ENCODE data around the gene PRKCZ.
A peak's percentile ranks its signal among the peaks of the same experiment; 100 is the strongest.

The PRKCZ gene

DNA sequence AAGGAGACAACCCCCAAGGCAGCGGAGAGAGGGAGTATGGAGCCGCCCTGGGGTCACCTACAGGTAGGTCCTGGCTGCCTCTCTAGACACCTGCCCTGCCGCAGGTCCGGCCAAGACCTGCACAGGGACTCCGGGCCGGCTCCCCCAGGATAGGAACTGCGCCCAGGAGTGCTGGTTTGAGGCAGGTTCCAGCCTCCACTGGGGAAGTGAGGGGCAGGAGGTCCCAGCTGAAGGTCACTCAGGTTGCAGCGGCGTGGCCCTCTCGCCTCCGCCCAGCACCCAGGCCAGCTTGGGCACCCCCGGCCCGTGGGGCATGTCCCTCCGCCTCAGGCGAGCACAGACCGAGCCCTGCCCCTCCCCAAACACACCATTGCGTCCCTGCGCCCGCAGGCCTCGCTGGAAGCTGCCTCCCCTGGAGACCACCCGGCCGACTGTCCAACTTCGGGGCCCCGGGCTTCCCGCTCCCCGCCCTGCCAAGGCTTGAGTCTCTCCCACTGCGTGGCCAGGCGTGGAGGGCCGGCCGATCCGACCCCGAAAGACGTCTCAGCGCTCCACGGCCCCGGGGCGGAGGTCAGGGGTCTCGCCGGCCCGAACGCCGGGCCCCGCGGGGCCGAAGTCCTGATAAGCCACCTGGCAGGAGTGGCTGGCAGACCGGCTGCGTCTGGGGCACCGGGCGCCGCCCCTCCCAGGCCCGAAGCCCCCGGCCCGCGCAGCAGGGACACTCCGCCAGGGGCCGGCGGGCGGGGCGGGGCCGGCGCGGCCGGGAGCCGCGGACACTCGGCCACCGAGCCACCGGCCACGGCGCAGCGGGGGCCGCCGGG, 176.5 kb downstream of the PRKCZ start:
- DNase-seq (ENCODE audit: low read depth in 2 of 3, low spot score in 2 of 3): no peak

DNA sequence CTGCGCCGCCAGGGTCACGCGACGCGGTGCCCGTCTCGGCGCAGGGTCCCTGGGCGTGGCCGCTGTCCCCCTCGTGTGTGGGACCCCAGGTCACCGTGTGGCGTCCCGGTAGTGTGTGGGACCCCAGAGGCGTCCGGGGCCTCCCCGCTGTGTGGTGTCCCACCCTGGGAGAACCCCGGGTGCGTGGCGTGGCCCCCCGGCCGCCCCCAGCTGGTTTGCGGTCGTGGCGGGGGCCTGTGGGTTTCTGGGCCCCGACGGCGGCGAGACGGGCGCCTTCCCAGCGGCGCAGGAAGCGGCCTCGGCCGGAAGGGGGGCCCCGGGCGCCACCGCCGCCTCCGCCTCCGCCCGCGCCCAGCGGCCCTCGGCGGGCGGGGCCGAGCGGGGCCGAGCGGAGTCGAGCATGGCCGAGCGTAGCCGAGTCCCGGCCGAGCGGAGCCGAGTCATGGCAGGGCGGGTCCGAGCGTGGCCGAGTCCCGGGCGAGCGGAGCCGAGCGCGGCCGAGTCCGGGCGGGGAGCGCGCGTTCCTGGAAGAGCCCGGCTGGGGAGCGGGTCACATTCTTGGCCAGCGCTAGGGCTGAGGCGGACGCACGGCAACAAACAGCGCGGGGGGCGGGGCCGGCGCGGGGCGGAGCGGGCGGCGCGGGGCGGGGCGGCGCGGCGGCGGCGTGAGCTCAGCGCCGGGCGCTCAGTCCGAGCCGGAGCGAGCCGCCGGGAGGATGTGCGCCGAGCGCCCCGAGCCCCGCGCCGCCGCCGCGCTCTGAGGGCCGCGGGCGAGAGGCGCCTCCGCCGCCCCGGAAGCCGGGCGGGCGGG, 177.3 kb downstream of the PRKCZ start:
- peak; percentile 91 to 96 (median 94) for DNase-seq (ENCODE audit: low read depth in 2 of 3, low spot score in 2 of 3)

DNA sequence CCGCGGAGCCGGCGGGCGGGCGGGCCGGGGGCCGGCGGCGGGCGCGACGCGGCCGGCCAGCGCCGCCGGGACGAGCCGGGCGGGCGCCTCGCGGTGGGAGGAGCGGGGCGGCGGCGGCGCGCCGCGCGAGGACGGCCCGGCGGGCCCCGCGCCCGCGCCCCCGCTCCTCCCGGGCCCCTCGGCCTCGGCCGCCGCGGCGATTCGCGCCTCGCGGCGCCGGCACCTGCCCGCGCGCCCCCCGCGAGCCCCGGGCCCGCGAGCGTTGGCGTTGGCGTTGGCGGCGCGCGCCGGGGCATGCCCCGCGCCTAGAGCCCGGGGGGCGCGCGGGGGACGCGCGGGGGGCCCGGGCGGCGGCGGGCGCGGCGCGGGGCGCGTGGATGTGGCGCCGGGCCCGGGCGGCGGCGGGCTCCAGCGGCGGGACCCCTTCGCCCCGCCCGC, 178.0 kb downstream of the PRKCZ start, which contains the start of gene SKI:
TSS of gene SKI (plus strand) at position 163 of the 438 bp plus-strand sequence. CDS start 448 bp downstream, outside the sequence.
- no peak for DNase-seq (ENCODE audit: low read depth in 2 of 3, low spot score in 2 of 3)

DNA sequence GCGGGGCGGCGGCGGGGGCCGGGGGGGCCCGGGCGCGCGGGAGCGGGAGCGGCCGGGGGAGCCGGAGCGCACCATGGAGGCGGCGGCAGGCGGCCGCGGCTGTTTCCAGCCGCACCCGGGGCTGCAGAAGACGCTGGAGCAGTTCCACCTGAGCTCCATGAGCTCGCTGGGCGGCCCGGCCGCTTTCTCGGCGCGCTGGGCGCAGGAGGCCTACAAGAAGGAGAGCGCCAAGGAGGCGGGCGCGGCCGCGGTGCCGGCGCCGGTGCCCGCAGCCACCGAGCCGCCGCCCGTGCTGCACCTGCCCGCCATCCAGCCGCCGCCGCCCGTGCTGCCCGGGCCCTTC, 178.5 kb downstream of the PRKCZ start:
- no peak for DNase-seq (ENCODE audit: low read depth in 2 of 3, low spot score in 2 of 3)

DNA sequence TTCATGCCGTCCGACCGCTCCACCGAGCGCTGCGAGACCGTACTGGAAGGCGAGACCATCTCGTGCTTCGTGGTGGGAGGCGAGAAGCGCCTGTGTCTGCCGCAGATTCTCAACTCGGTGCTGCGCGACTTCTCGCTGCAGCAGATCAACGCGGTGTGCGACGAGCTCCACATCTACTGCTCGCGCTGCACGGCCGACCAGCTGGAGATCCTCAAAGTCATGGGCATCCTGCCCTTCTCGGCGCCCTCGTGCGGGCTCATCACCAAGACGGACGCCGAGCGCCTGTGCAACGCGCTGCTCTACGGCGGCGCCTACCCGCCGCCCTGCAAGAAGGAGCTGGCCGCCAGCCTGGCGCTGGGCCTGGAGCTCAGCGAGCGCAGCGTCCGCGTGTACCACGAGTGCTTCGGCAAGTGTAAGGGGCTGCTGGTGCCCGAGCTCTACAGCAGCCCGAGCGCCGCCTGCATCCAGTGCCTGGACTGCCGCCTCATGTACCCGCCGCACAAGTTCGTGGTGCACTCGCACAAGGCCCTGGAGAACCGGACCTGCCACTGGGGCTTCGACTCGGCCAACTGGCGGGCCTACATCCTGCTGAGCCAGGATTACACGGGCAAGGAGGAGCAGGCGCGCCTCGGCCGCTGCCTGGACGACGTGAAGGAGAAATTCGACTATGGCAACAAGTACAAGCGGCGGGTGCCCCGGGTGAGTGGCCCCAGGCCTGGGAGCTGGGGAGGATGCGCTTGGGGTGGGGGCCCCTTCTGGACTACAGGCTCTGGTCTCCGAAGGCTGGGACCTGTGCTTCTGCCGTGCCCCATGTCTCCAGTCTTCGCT, 179.0 kb downstream of the PRKCZ start:
- DNase-seq (ENCODE audit: low read depth in 2 of 3, low spot score in 2 of 3): no peak

DNA sequence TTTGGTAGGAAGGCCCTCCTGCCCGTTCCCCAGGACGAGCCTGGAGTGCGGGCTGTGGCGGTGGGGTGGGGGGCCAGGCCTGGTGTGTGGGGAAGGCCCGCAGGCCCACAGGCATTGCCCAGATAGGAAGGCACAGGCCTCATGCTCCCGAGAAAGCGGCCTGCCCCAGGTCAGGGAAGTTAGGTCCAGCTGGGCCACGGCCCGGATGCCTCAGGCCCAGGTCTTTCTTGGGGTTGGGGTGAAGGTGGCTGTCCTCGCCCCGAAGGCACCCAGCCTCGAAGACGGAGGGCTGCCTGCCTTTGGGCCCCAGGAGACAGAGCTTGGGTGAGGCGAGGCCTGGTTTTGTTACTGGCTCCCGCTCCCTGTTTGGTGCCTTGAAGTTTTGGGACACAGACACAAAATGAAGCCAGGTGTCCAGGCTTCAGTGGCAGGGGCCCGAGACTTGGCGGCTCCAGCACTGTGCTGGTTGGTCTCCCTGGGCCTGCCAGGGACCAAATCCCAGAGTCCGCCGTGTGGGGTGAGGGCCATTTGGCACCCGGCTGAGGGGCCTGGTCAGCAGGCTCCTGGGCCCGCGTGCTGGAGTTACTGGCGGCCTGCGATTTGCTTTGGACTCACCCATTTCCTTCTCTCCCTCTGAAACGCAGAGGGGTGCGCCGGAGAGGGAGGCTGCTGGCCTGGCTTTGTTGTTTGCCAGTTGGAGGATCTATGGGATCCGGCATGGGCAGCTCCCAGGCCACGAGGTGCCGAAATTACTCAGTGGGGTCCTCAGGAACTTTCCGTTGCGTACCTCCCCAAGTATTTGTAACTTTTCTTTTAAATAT, 179.9 kb downstream of the PRKCZ start:
- no peak for DNase-seq (ENCODE audit: low read depth in 2 of 3, low spot score in 2 of 3)

DNA sequence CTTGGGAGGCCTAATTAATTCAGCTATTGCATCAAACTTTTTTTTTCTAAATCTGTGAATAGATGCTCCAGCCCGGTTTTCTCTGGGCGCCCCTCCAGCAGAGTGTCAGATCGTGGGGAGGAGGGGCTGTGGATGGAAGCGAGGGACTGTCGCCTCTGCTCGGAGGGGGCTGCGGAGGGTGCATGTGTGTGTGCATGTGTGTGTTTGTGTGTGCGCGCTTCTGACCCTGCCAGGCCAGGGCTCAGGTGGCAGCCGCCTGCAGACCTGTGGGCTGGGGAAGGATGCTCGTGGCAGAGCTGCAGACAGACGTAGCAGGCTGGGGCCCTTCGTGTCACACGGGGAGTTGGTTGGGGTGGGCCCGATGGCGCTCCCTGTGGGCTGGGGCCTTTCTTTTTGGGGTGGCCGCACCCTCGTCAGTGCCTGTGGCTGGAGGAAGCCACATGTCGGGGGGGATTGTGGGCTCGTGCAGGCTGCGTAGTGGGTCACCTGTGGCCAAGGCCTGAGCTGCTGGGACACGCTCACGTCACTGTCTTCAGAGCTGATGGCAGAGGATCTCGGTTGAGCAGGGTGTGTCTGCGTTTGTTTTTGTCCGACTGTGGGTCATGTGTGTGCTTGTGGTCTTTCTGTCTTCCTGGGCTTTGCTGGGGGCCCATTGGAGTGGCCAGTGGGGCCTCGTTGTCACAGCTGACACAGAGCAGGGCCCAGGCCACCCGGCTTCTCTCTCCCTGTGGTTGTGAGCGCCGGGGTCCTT, 180.7 kb downstream of the PRKCZ start:
- peak in 1 of 3 experiments; percentile 33 for DNase-seq (ENCODE audit: low read depth in 2 of 3, low spot score in 2 of 3)

DNA sequence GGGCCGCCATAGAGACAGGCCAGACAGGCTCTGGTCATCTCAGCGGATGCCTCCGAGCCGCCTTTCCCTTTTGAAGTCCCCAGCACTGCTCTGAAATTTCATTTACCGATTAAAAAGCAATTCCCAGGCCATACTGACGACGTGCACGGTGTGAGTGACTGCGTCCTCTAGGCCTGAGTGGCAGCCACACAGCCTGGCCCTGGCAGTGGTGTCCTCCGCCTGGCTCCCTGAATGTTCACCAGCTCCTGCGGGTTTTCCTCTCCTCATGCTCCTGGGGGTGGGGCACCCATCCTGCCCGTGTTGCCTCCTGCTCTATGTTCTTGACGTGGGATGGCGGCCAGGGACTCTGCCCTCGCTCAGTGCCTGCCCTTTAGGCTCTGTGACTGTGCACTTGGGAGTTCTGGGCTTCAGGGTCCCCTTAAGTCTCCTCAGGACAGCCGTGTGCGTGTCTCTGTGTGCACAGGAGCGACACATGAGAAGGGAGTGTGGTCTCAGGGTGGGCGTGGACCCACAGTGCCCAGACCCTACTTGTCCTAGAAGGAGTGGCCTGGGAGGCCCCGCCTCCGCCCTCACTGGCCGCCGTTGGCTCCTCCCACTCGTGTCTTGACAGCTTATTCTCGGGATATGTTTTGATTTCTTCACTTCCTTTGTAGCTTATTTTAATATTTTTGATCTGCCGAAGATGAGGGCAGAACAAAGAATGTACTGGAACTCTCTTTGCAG, 181.5 kb downstream of the PRKCZ start:
- no peak for DNase-seq (ENCODE audit: low read depth in 2 of 3, low spot score in 2 of 3)

DNA sequence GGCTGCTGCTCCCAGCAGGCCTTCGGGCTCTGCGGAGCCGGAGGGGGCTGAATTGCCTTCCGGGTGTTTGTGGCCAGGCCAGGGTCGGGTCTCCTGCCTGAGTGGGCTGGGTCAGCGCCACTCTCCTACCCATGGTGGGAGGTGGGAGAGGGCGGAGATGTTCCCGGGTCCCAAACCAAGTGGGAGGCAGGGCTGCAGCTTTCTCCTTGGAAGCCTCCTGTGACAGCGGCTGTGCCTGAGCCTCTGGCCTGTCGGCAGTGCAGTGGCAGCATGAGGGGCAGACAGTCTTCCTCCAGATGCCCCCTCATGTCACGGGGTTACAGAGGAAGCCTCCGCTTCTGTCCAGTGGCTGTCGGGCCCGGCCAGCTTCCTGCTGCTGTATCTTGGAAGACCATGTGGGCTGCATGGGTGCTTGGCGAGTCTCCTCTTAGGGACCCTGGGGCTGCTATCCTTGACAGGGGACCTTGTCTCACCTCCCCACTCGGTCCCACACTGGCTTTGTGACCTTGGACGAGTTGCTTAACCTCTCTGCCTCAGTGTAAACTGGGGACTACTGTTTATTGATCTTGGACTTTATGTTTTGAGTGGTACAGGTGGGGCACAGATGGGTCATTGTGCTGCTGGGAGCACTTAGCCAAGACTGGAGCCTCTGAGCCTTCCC, 182.2 kb downstream of the PRKCZ start:
- no peak for DNase-seq (ENCODE audit: low read depth in 2 of 3, low spot score in 2 of 3)

DNA sequence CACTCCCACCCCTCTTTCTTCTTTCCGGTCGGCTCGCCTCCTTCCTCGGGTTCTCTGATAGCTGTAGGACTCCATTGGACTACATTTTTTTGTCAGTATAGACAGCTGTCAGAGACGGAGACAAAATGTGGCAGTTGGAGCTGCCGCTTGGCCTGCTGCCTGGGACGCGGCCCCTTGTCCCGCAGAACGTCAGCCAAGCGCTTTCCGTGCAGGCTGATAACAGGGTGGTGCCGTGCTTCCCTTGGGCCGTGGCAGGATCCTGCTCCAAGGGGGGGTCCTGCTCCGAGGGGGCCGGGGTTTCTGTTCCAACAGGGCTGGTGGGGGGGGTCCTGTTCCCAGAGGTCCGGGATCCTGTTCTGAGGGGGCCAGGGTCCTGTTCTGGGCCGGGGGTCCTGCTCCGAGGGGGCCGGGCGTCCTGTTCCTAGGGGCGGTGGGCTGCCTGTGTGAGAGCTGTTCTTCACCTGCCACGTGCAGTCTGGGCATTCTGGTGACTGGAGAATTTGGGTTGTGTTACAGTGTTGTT, 182.8 kb downstream of the PRKCZ start:
- DNase-seq (ENCODE audit: low read depth in 2 of 3, low spot score in 2 of 3): no peak

DNA sequence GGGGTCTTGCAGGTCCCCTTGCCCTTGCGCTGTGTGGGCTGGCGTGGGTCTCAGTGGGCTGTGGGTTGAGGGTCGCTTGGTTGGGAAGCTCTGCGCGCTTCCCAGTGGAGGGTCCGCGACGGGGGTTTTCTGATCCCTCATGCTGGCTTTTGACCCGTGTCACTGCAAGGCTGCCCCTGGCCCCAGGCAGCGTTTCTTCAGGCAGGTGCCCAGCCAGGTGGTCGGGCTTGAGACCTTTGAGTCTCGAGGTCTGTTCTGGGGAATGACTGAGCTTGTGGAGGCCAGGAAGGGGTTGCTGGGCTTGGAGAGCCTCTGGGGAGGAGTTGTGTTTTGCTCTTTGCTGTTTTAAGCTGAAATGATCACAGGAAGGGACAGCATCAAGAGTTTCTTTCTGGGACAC, 183.3 kb downstream of the PRKCZ start:
- no peak for DNase-seq (ENCODE audit: low read depth in 2 of 3, low spot score in 2 of 3)

DNA sequence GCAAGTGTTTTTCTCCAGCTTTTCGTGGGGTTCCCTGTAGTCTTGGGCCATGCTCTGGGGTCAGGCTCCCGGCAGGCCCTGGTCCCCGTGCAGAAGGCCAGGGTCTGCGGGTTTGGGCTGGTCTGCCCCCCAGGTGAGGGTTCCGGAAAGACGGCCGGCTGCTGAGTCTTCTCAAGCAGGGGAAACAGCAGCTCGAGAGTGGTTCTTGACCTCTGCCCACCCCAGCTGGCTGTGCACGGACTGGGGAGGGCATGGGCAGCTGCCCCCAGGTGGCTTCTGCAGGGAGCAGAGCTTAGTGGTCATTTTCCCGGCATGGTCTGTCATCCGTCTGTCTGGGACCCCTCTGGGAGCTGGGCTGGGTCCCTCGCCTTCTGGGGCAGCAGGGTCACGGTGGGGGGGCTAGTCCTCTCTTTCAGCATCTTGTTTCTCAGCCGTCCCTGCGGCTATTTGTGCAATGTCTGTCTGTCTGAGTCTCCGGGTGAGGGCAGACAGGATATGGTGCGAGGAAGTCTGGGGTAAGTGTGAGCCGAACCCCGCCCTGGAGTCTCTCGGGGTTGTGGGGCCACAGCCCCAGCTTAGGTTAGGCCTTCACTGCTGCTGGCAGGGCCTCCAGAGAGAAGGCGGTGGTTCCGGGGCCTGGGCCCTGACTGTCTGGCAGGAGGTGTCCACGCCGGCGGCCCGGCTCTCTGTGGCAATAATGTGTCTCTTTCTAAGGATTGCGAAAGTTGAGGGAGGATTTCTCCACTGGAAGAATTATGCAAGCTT, 184.0 kb downstream of the PRKCZ start:
- DNase-seq (ENCODE audit: low read depth in 2 of 3, low spot score in 2 of 3): peak in 1 of 3 experiments; percentile 36

DNA sequence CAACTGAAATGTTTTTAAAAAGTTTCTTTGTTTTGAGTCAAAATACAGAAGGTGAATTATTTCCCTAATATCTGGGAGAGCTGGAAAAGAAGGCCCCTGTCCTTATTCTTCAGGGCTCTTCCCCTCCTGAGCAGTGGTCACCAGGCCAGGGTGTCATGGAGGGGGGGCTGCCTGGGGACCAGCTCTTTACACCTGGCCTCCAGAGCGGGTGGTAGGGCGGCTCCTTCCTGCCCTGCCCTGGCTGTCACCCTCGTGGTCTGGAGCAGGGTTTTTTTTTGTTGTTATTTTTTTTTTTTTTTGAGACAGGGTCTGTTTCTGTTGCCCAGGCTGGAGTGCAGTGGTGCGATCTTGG, 184.5 kb downstream of the PRKCZ start:
- no peak for DNase-seq (ENCODE audit: low read depth in 2 of 3, low spot score in 2 of 3)

Measured in activated CD8-positive, alpha-beta memory T cell treated with anti-CD3 and anti-CD28 coated beads for 48 hours (primary cell).